ENCODE measurements around the gene GNA12. TPM values are rescaled to one million over a fixed set of nuclear protein-coding genes. Genes with fewer than 3 reads are reported as not detected.

Gene GNA12
- total RNA-seq, 2 experiments from 2014 or later = 16.3 to 17.4 TPM

- no peaks in the 10 kb centered on the region for H3K27me3 Mint-ChIP-seq
- H3K27ac Mint-ChIP-seq = no peak overlapping the region
- H3K36me3 Mint-ChIP-seq (ENCODE audit: low read depth) = no peaks in the 10 kb centered on the region
- no peaks in the 10 kb centered on the region for H3K9me3 Mint-ChIP-seq
- peaks cover 7% of the 10 kb centered on the region for H3K4me1 Mint-ChIP-seq
- no peak for DNase-seq
- H3K4me3 Mint-ChIP-seq = no peak overlapping the region
- CTCF ChIA-PET = no interaction called here
- POLR2A ChIA-PET = no interaction called here
These were observed 28.2 kb downstream of the GNA12 start for GRCh38 chr7:2815875-2816245.

- Mint-ChIP-seq H3K9me3 (no peaks in the 10 kb centered on the region), H3K36me3 (ENCODE audit: low read depth) (no peaks in the 10 kb centered on the region), H3K27me3 (no peaks in the 10 kb centered on the region), H3K27ac (no peak overlapping the region), H3K4me3 (no peak overlapping the region), H3K4me1 (peaks cover 7% of the 10 kb centered on the region)
- no peak for DNase-seq
- ChIA-PET CTCF (no interaction called here), POLR2A (no interaction called here)
These were observed 28.9 kb downstream of the GNA12 start for GRCh38 chr7:2814946-2815874.

GRCh38 chr7:2814186-2814945 lies 29.7 kb downstream of the GNA12 start:
- Mint-ChIP-seq H3K4me3 (no peak overlapping the region), H3K36me3 (ENCODE audit: low read depth) (no peaks in the 10 kb centered on the region), H3K27me3 (no peaks in the 10 kb centered on the region), H3K9me3 (no peaks in the 10 kb centered on the region), H3K27ac (no peak overlapping the region), H3K4me1 (peaks cover 2% of the 10 kb centered on the region)
- ChIA-PET POLR2A (no interaction called here), CTCF (interaction anchor here (0.7 to 1.7 kb wide), 2 partner anchors 11 to 215 kb away, joined by 3 read pairs; no protein-coding TSS in a partner anchor)
- DNase-seq = no peak

GRCh38 chr7:2813350-2814185 lies 30.5 kb downstream of the GNA12 start:
- Mint-ChIP-seq H3K27me3 (no peaks in the 10 kb centered on the region), H3K27ac (no peak overlapping the region), H3K4me1 (no peaks in the 10 kb centered on the region), H3K9me3 (no peaks in the 10 kb centered on the region), H3K4me3 (no peak overlapping the region), H3K36me3 (ENCODE audit: low read depth) (no peaks in the 10 kb centered on the region)
- ChIA-PET POLR2A (no interaction called here), CTCF (interaction anchor here (0.7 to 1.7 kb wide), 2 partner anchors 10 to 214 kb away, joined by 3 read pairs; no protein-coding TSS in a partner anchor)
- no peak for DNase-seq

- Mint-ChIP-seq H3K27me3 (no peaks in the 10 kb centered on the region), H3K9me3 (no peaks in the 10 kb centered on the region), H3K4me3 (no peak overlapping the region), H3K36me3 (ENCODE audit: low read depth) (no peaks in the 10 kb centered on the region), H3K27ac (no peak overlapping the region), H3K4me1 (no peaks in the 10 kb centered on the region)
- ChIA-PET POLR2A (no interaction called here), CTCF (interaction anchor here (1.7 kb wide), 1 partner anchor 9 kb away, joined by 3 read pairs; no protein-coding TSS in a partner anchor)
- DNase-seq = no peak
These were observed 31.3 kb downstream of the GNA12 start for GRCh38 chr7:2812831-2813230.

GRCh38 chr7:2812114-2812487 lies 32.0 kb downstream of the GNA12 start:
- no peaks in the 10 kb centered on the region for H3K9me3 Mint-ChIP-seq
- no peak overlapping the region for H3K4me3 Mint-ChIP-seq
- ChIA-PET POLR2A (no interaction called here), CTCF (no interaction called here)
- DNase-seq = no peak
- no peaks in the 10 kb centered on the region for H3K27me3 Mint-ChIP-seq
- no peaks in the 10 kb centered on the region for H3K36me3 Mint-ChIP-seq (ENCODE audit: low read depth)
- H3K4me1 Mint-ChIP-seq = no peaks in the 10 kb centered on the region
- H3K27ac Mint-ChIP-seq = no peak overlapping the region

- no peak overlapping the region for H3K27ac Mint-ChIP-seq
- POLR2A ChIA-PET = no interaction called here
These were observed 32.5 kb downstream of the GNA12 start for GRCh38 chr7:2811476-2812113.

GRCh38 chr7:2810682-2811415 lies 33.3 kb downstream of the GNA12 start:
- CTCF ChIA-PET = no interaction called here
- H3K27ac Mint-ChIP-seq = no peak overlapping the region
- POLR2A ChIA-PET = no interaction called here
- no peaks in the 10 kb centered on the region for H3K4me1 Mint-ChIP-seq
- no peaks in the 10 kb centered on the region for H3K27me3 Mint-ChIP-seq
- H3K36me3 Mint-ChIP-seq (ENCODE audit: low read depth) = no peaks in the 10 kb centered on the region
- no peak for DNase-seq
- H3K4me3 Mint-ChIP-seq = no peak overlapping the region
- no peaks in the 10 kb centered on the region for H3K9me3 Mint-ChIP-seq

More at GRCh38 chr7:2811476-2812113, 32.5 kb downstream of the GNA12 start:
- Mint-ChIP-seq H3K4me3 (no peak overlapping the region), H3K9me3 (no peaks in the 10 kb centered on the region), H3K4me1 (no peaks in the 10 kb centered on the region), H3K36me3 (ENCODE audit: low read depth) (no peaks in the 10 kb centered on the region), H3K27me3 (no peaks in the 10 kb centered on the region)
- CTCF ChIA-PET = no interaction called here
- DNase-seq = no peak

- ChIA-PET POLR2A (no interaction called here), CTCF (no interaction called here)
These were observed 34.0 kb downstream of the GNA12 start for GRCh38 chr7:2809903-2810625.

GRCh38 chr7:2808891-2809665 lies 35.0 kb downstream of the GNA12 start:
- Mint-ChIP-seq H3K36me3 (ENCODE audit: low read depth) (no peaks in the 10 kb centered on the region), H3K4me3 (no peak overlapping the region), H3K4me1 (no peaks in the 10 kb centered on the region), H3K9me3 (no peaks in the 10 kb centered on the region), H3K27ac (no peak overlapping the region), H3K27me3 (no peaks in the 10 kb centered on the region)
- CTCF ChIA-PET = no interaction called here
- no peak for DNase-seq
- POLR2A ChIA-PET = no interaction called here

More at GRCh38 chr7:2809903-2810625, 34.0 kb downstream of the GNA12 start:
- Mint-ChIP-seq H3K27ac (no peak overlapping the region), H3K36me3 (ENCODE audit: low read depth) (no peaks in the 10 kb centered on the region), H3K4me3 (no peak overlapping the region), H3K4me1 (no peaks in the 10 kb centered on the region), H3K27me3 (no peaks in the 10 kb centered on the region), H3K9me3 (no peaks in the 10 kb centered on the region)
- DNase-seq = no peak

Data from activated CD4-positive, alpha-beta memory T cell treated with anti-CD3 and anti-CD28 coated beads, Interleukin-2, amount 10 ng/mL, durations not matched to agents 7 days and 5 days (primary cell).